WTC11 (cell line): ENCODE results near the gene MCRIP2. TPM values are rescaled to one million over a fixed set of nuclear protein-coding genes. Genes with fewer than 3 reads are reported as not detected.
A peak's percentile ranks its signal among the peaks of the same experiment; 100 is the strongest.

Experiments used
- ATAC-seq: fragments of 200-7000 bp; cut with Tn5 transposase; 2 replicates; pipeline ENCODE4 v1.10.0; 2021; ENCODE audit warnings: mild to moderate bottlenecking, moderate library complexity
- CTCF ChIA-PET: fragments of 300-600 bp; sonication (Branson Sonifier 250); formaldehyde crosslinking; loops from one replicate; lab custom pipeline; 2021; ENCODE audit warnings: antibody characterized with exemption; lab: Charles Lee
- POLR2A ChIA-PET: fragments of 350-600 bp; sonication (Branson Sonifier 250); formaldehyde crosslinking; loops from one replicate; lab custom pipeline; 2021; ENCODE audit warnings: antibody characterized with exemption; lab: Charles Lee
- DNase-seq: peaks from one replicate; pipeline ENCODE4 v3.0.0; 2021; ENCODE audit warnings: low spot score
- H3K27ac Mint-ChIP-seq: 2 replicates; pipeline ENCODE4 v1.8.0; 2021; ENCODE audit warnings: mixed read lengths
- H3K27me3 Mint-ChIP-seq: 2 replicates; pipeline ENCODE4 v1.8.0; 2021; ENCODE audit warnings: low read depth, mild to moderate bottlenecking, moderate library complexity, mixed read lengths
- H3K36me3 Mint-ChIP-seq: 2 replicates; pipeline ENCODE4 v1.8.0; 2021; ENCODE audit warnings: mixed read lengths
- H3K4me1 Mint-ChIP-seq: 2 replicates; pipeline ENCODE4 v1.8.0; 2022; ENCODE audit warnings: mixed read lengths
- H3K4me3 Mint-ChIP-seq: 2 replicates; pipeline ENCODE4 v1.8.0; 2021; ENCODE audit warnings: mild to moderate bottlenecking, moderate library complexity, mixed read lengths
- H3K9me3 Mint-ChIP-seq: 2 replicates; pipeline ENCODE4 v1.8.0; 2021; ENCODE audit warnings: mixed read lengths
- ESRRA ChIP-seq: sonication (generic); formaldehyde crosslinking; IDR thresholded peaks from 2 replicates; pipeline ENCODE4 v1.8.1; 2022; ENCODE audit warnings: mild to moderate bottlenecking, missing genetic modification reagents, borderline replicate concordance
- FOXK1 ChIP-seq: sonication (generic); formaldehyde crosslinking; IDR thresholded peaks from 2 replicates; pipeline ENCODE4 v1.8.0; 2022; ENCODE audit warnings: mild to moderate bottlenecking, moderate library complexity, missing genetic modification reagents
- GTF2I ChIP-seq: fragments of 250-450 bp; sonication (Bioruptor Pico); conservative IDR thresholded peaks from 2 replicates; pipeline ENCODE4 v1.4.0; 2021; ENCODE audit warnings: mild to moderate bottlenecking
- JAZF1 ChIP-seq: fragments of 250-450 bp; sonication (Bioruptor Pico); IDR thresholded peaks from 2 replicates; pipeline ENCODE4 v1.9.0; 2021; ENCODE audit warnings: moderate library complexity, mild to moderate bottlenecking, inconsistent platforms
- KAT7 ChIP-seq: sonication (generic); formaldehyde crosslinking; IDR thresholded peaks from 2 replicates; pipeline ENCODE4 v1.8.1; 2023; ENCODE audit warnings: missing genetic modification reagents, mild to moderate bottlenecking, borderline replicate concordance
- MXD4 ChIP-seq: fragments of 250-450 bp; sonication (Bioruptor Pico); IDR thresholded peaks from 2 replicates; pipeline ENCODE4 v1.8.0; 2021; ENCODE audit warnings: mild to moderate bottlenecking, moderate library complexity, borderline replicate concordance
- NFATC4 ChIP-seq: fragments of 250-450 bp; sonication (Bioruptor Pico); IDR thresholded peaks from 2 replicates; pipeline ENCODE4 v1.9.0; 2021; ENCODE audit warnings: mild to moderate bottlenecking
- total RNA-seq: library from RNA; stranded (reverse); gene quantifications from 3 replicates; pipeline ENCODE4 v1.2.3, GENCODE V29; 2021
- TF ChIP-seq, protein P1 (sequence below): sonication (generic); formaldehyde crosslinking; IDR thresholded peaks from 2 replicates; pipeline ENCODE4 v1.8.0; 2022; ENCODE audit warnings: mild to moderate bottlenecking, missing genetic modification reagents
- TF ChIP-seq, protein P2 (sequence below): sonication (generic); formaldehyde crosslinking; IDR thresholded peaks from 2 replicates; pipeline ENCODE4 v1.8.1; 2023; ENCODE audit warnings: mild to moderate bottlenecking, missing genetic modification reagents
- TF ChIP-seq, protein P3 (sequence below): sonication (generic); formaldehyde crosslinking; IDR thresholded peaks from 2 replicates; pipeline ENCODE4 v1.8.0; 2022; ENCODE audit warnings: missing genetic modification reagents
- TF ChIP-seq, protein P4 (sequence below): fragments of 250-450 bp; sonication (Bioruptor Pico); conservative IDR thresholded peaks from 2 replicates; pipeline ENCODE4 v1.9.0; 2021; ENCODE audit warnings: mild to moderate bottlenecking
- TF ChIP-seq, protein P5 (sequence below): sonication (generic); formaldehyde crosslinking; IDR thresholded peaks from 2 replicates; pipeline ENCODE4 v1.8.0; 2022; ENCODE audit warnings: mild to moderate bottlenecking, missing genetic modification reagents
- TF ChIP-seq, protein P6 (sequence below): sonication (generic); formaldehyde crosslinking; IDR thresholded peaks from 2 replicates; pipeline ENCODE4 v1.8.1; 2023; ENCODE audit warnings: mild to moderate bottlenecking, missing genetic modification reagents, moderate library complexity

MCRIP2 gene
- total RNA-seq, 1 experiment from 2014 or later: 63.3 TPM

DNA sequence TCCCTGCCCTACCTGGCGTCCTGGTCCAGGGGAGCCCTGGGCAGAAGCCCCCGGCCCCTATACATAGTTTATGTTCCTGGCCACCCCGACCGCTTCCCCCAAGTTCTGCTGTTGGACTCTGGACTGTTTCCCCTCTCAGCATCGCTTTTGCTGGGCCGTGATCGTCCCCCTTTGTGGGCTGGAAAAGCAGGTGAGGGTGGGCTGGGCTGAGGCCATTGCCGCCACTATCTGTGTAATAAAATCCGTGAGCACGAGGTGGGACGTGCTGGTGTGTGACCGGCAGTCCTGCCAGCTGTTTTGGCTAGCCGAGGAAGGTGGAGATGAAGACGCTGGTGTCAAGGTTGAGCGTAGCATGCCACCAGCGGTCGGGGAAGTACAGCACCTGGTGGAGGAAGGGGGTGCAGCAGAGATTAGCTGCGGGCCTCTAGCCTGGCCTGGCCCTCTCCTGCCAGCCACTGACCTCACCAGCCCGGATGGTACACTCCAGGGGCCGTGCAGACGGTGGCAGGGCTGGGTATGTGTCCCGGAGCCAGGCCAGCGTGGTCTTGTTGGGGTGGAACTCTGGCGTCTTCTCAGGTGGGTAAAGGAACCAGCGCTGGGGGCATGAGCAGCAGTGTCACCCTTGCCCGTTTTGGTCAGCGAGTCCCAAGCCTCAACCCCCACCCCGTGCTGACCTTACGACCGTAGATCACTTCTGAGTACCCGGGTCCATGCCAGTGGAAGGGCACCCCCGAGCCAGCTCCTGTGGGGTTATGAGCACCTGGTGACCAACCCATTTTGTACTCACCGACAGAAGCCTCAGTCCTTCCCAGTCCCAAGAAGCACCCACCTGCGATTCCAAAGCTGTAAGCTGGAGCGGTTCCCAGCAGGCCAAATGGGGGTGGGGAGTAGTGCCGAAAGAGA lies 41.1 kb downstream of the MCRIP2 start:
- no peak for TF ChIP-seq JAZF1 (CRISPR knock-in tag)
- TF ChIP-seq ESRRA: 0 out of 2 replicates have a peak, but pooled peaks have one; percentile 14
- peak; percentile 74 for TF ChIP-seq KAT7 (CRISPR knock-in tag)
- TF ChIP-seq, protein P1, sequence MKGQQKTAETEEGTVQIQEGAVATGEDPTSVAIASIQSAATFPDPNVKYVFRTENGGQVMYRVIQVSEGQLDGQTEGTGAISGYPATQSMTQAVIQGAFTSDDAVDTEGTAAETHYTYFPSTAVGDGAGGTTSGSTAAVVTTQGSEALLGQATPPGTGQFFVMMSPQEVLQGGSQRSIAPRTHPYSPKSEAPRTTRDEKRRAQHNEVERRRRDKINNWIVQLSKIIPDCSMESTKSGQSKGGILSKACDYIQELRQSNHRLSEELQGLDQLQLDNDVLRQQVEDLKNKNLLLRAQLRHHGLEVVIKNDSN (CRISPR knock-in tag): 0 out of 2 replicates have a peak, but pooled peaks have one; percentile 1
- TF ChIP-seq, protein P2, sequence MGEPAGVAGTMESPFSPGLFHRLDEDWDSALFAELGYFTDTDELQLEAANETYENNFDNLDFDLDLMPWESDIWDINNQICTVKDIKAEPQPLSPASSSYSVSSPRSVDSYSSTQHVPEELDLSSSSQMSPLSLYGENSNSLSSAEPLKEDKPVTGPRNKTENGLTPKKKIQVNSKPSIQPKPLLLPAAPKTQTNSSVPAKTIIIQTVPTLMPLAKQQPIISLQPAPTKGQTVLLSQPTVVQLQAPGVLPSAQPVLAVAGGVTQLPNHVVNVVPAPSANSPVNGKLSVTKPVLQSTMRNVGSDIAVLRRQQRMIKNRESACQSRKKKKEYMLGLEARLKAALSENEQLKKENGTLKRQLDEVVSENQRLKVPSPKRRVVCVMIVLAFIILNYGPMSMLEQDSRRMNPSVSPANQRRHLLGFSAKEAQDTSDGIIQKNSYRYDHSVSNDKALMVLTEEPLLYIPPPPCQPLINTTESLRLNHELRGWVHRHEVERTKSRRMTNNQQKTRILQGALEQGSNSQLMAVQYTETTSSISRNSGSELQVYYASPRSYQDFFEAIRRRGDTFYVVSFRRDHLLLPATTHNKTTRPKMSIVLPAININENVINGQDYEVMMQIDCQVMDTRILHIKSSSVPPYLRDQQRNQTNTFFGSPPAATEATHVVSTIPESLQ (CRISPR knock-in tag): no peak
- TF ChIP-seq, protein P3, sequence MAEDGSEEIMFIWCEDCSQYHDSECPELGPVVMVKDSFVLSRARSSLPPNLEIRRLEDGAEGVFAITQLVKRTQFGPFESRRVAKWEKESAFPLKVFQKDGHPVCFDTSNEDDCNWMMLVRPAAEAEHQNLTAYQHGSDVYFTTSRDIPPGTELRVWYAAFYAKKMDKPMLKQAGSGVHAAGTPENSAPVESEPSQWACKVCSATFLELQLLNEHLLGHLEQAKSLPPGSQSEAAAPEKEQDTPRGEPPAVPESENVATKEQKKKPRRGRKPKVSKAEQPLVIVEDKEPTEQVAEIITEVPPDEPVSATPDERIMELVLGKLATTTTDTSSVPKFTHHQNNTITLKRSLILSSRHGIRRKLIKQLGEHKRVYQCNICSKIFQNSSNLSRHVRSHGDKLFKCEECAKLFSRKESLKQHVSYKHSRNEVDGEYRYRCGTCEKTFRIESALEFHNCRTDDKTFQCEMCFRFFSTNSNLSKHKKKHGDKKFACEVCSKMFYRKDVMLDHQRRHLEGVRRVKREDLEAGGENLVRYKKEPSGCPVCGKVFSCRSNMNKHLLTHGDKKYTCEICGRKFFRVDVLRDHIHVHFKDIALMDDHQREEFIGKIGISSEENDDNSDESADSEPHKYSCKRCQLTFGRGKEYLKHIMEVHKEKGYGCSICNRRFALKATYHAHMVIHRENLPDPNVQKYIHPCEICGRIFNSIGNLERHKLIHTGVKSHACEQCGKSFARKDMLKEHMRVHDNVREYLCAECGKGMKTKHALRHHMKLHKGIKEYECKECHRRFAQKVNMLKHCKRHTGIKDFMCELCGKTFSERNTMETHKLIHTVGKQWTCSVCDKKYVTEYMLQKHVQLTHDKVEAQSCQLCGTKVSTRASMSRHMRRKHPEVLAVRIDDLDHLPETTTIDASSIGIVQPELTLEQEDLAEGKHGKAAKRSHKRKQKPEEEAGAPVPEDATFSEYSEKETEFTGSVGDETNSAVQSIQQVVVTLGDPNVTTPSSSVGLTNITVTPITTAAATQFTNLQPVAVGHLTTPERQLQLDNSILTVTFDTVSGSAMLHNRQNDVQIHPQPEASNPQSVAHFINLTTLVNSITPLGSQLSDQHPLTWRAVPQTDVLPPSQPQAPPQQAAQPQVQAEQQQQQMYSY: 0 out of 2 replicates have a peak, but pooled peaks have one; percentile 13
- TF ChIP-seq, protein P4, sequence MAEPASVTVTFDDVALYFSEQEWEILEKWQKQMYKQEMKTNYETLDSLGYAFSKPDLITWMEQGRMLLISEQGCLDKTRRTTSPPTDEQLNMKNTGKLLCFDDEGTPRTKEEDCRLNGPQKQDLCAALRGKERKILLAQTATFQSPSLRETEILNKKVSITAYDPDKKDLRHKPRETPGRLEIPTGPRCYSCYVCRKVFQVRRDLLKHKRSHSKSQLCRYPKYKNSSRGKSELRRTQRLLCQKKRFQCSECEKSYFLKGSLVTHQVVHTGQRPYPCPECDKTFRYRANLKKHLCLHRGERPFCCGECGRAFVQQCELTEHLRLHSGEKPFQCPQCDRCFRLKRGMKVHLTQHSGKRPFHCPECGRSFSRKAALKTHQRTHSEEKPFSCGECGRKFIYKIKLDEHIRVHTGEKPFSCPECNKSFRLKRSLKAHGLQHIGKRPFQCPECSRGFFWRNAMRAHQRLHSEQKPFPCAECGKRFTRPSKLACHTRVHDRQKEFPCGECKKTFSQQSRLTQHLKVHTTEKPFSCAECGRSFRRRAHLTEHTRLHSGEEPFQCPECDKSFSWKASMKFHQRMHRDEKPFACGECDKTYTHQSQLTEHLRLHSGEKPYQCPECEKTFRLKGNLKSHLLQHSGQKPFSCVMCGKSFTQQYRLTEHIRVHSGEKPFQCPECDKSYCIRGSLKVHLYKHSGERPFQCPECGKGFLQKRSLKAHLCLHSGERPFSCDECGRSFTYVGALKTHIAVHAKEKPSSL (CRISPR knock-in tag): no peak
- 0 out of 2 replicates have a peak, but pooled peaks have one; percentile 58 for TF ChIP-seq NFATC4 (CRISPR knock-in tag)
- TF ChIP-seq, protein P5, sequence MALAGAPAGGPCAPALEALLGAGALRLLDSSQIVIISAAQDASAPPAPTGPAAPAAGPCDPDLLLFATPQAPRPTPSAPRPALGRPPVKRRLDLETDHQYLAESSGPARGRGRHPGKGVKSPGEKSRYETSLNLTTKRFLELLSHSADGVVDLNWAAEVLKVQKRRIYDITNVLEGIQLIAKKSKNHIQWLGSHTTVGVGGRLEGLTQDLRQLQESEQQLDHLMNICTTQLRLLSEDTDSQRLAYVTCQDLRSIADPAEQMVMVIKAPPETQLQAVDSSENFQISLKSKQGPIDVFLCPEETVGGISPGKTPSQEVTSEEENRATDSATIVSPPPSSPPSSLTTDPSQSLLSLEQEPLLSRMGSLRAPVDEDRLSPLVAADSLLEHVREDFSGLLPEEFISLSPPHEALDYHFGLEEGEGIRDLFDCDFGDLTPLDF (CRISPR knock-in tag): 0 out of 2 replicates have a peak, but pooled peaks have one; percentile 34
- no peak for TF ChIP-seq GTF2I (CRISPR knock-in tag)
- ChIA-PET CTCF (interaction anchor here (1.1 to 1.4 kb wide), 3 partner anchors 15 to 58 kb away, joined by 3 read pairs; partner anchors contain the start of genes CIAO3 and RHOT2), POLR2A (interaction anchor here (1.1 kb wide), 1 partner anchor 11 kb away, joined by 4 read pairs; no protein-coding TSS in a partner anchor)
- no peak for DNase-seq
- Mint-ChIP-seq H3K4me3 (peak overlapping the region; percentile 76), H3K27me3 (no peaks in the 10 kb centered on the region), H3K4me1 (peaks cover 19% of the 10 kb centered on the region), H3K27ac (0 out of 2 replicates have a peak overlapping the region, but pooled peaks have one; percentile 49), H3K36me3 (peaks cover 25% of the 10 kb centered on the region), H3K9me3 (no peaks in the 10 kb centered on the region)
- no peak for ATAC-seq

DNA sequence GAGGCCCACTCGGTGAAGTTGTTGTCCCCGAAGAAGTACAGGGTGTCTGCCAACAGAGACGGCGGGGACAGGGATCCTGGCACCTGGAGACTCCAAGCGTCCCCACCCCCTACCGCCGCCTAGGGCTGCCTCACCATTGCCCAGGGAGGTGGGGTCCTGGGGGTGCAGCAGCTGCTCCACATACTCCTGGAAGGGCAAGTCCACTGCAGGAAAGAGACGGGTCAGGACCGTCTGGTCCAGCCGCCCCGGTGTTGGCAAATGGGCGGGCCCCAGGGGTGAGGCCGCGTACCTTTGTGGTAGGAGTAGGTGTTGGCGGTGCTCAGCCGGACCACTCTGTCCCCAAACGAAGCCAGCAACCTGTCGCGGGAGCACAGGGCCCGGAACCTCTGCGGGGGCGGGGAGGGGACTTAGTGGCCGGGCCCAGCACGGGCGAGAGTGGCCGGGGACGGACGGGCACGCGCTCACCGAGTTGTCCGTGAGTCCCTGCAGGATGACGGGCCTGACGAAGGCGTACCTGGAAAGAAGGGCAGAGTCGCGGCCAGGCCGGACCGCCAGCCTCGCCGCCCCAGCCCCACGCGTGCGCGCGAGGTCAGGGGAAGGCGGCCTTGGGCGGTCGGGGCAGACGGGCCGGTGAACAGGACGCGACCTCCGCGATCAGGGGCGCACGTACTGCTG lies 41.9 kb downstream of the MCRIP2 start:
- H3K4me3 Mint-ChIP-seq: peak overlapping the region; percentile 76
- H3K9me3 Mint-ChIP-seq: no peaks in the 10 kb centered on the region
- ChIA-PET CTCF (interaction anchor here (0.9 to 1.7 kb wide), 6 partner anchors 12 to 58 kb away, joined by 3 to 5 read pairs (median 3); partner anchors contain the start of genes ANTKMT, CIAO3 and RHOT2), POLR2A (interaction anchor here (1.1 to 1.6 kb wide), 2 partner anchors 10 to 12 kb away, joined by 4 to 6 read pairs; no protein-coding TSS in a partner anchor)
- H3K27me3 Mint-ChIP-seq: no peaks in the 10 kb centered on the region
- peaks cover 19% of the 10 kb centered on the region for H3K4me1 Mint-ChIP-seq
- DNase-seq: no peak
- H3K27ac Mint-ChIP-seq: no peak overlapping the region; the same call in 1 of the 2 replicates
- peaks cover 25% of the 10 kb centered on the region for H3K36me3 Mint-ChIP-seq
- no peak for ATAC-seq
- TF ChIP-seq FOXK1 (CRISPR knock-in tag) (no peak), MXD4 (CRISPR knock-in tag) (no peak)
- TF ChIP-seq, protein P6, sequence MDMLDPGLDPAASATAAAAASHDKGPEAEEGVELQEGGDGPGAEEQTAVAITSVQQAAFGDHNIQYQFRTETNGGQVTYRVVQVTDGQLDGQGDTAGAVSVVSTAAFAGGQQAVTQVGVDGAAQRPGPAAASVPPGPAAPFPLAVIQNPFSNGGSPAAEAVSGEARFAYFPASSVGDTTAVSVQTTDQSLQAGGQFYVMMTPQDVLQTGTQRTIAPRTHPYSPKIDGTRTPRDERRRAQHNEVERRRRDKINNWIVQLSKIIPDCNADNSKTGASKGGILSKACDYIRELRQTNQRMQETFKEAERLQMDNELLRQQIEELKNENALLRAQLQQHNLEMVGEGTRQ: no peak
- TF ChIP-seq, protein P4 (CRISPR knock-in tag): no peak
